ENCODE data around the gene MLANA. TPM values are rescaled to one million over a fixed set of nuclear protein-coding genes. Genes with fewer than 3 reads are reported as not detected.

MLANA gene
- total RNA-seq, 1 experiment from 2014 or later, result not detected

GRCh38 chr9:5950261-5950660 is 59.6 kb downstream of the MLANA start:
- TF ChIP-seq USF2 (CRISPR knock-in tag; IDR thresholded peaks at IDR 0.05), result no peak
- TF ChIP-seq ZNF512 (CRISPR knock-in tag; IDR thresholded peaks at IDR 0.05; ENCODE audit: borderline replicate concordance), result no peak
- TF ChIP-seq CREB1 (CRISPR knock-in tag; IDR thresholded peaks at IDR 0.05), result no peak
- no peak for TF ChIP-seq CREM (CRISPR knock-in tag; IDR thresholded peaks at IDR 0.05)
- TF ChIP-seq OVOL2 (CRISPR knock-in tag; IDR thresholded peaks at IDR 0.05; ENCODE audit: borderline replicate concordance), result no peak
- TF ChIP-seq ZNF671 (CRISPR knock-in tag; IDR thresholded peaks at IDR 0.05), result no peak
- TF ChIP-seq ZNF396 (CRISPR knock-in tag; IDR thresholded peaks at IDR 0.05; ENCODE audit: borderline replicate concordance), result no peak
- TF ChIP-seq STAT6 (CRISPR knock-in tag; conservative IDR thresholded peaks at IDR 0.05; ENCODE audit: low read depth), result no peak
- TF ChIP-seq TEAD1 (CRISPR knock-in tag; IDR thresholded peaks at IDR 0.05), result no peak
- no peak for TF ChIP-seq ZNF121 (CRISPR knock-in tag; IDR thresholded peaks at IDR 0.05)
- no peak for TF ChIP-seq TP53 (CRISPR knock-in tag; IDR thresholded peaks at IDR 0.05)
- TF ChIP-seq ETV6 (CRISPR knock-in tag; IDR thresholded peaks at IDR 0.05), result no peak
- no peak for TF ChIP-seq FOXP1 (CRISPR knock-in tag; IDR thresholded peaks at IDR 0.05; ENCODE audit: borderline replicate concordance)
- TF ChIP-seq ATF2 (CRISPR knock-in tag; IDR thresholded peaks at IDR 0.05; ENCODE audit: borderline replicate concordance, low read depth), result no peak
- TF ChIP-seq HMGA2 (CRISPR knock-in tag; IDR thresholded peaks at IDR 0.05), result no peak
- TF ChIP-seq JUN (CRISPR knock-in tag; IDR thresholded peaks at IDR 0.05), result no peak
- no peak for TF ChIP-seq IRF1 (CRISPR knock-in tag; IDR thresholded peaks at IDR 0.05)
- no peak for TF ChIP-seq JAZF1 (CRISPR knock-in tag; IDR thresholded peaks at IDR 0.05)
- no peak for TF ChIP-seq CDX4 (CRISPR knock-in tag; IDR thresholded peaks at IDR 0.05; ENCODE audit: borderline replicate concordance)
- no peak for ATAC-seq
- H3K36me3 Mint-ChIP-seq, result no peaks in the 10 kb centered on the region
- DNase-seq (ENCODE audit: low spot score), result no peak
- no peak overlapping the region for H3K27ac Mint-ChIP-seq
- CTCF ChIA-PET, result no interaction called here
- H3K27me3 Mint-ChIP-seq (ENCODE audit: low read depth), result no peaks in the 10 kb centered on the region
- H3K9me3 Mint-ChIP-seq, result no peaks in the 10 kb centered on the region
- no peak overlapping the region for H3K4me3 Mint-ChIP-seq
- POLR2A ChIA-PET, result no interaction called here
- peaks cover 20% of the 10 kb centered on the region for H3K4me1 Mint-ChIP-seq

- H3K9me3 Mint-ChIP-seq, result no peaks in the 10 kb centered on the region
- no peaks in the 10 kb centered on the region for H3K27me3 Mint-ChIP-seq (ENCODE audit: low read depth)
- no peaks in the 10 kb centered on the region for H3K36me3 Mint-ChIP-seq
- no peak overlapping the region for H3K27ac Mint-ChIP-seq
- CTCF ChIA-PET, result no interaction called here
- DNase-seq (ENCODE audit: low spot score), result no peak
- peaks cover 14% of the 10 kb centered on the region for H3K4me1 Mint-ChIP-seq
- POLR2A ChIA-PET, result no interaction called here
- H3K4me3 Mint-ChIP-seq, result no peak overlapping the region
- ATAC-seq, result no peak
- no peak for TF ChIP-seq JAZF1 (CRISPR knock-in tag; IDR thresholded peaks at IDR 0.05)
- no peak for TF ChIP-seq RORB (CRISPR knock-in tag; IDR thresholded peaks at IDR 0.05)
- no peak for TF ChIP-seq ZNF425 (CRISPR knock-in tag; conservative IDR thresholded peaks at IDR 0.05)
- no peak for TF ChIP-seq ZNF671 (CRISPR knock-in tag; IDR thresholded peaks at IDR 0.05)
- TF ChIP-seq AFF4 (CRISPR knock-in tag; IDR thresholded peaks at IDR 0.05; ENCODE audit: borderline replicate concordance), result no peak
Measured at GRCh38 chr9:5951686-5952211, 61.1 kb downstream of the MLANA start.
